ENCODE results near the gene OR1F1. TPM values are rescaled to one million over a fixed set of nuclear protein-coding genes. Genes with fewer than 3 reads are reported as not detected.

Gene OR1F1
- total and polyA plus RNA-seq, 2 experiments from 2014 or later = 0.38 TPM; not detected in 1

- Histone ChIP-seq H3K27me3 (ENCODE audit: insufficient read depth) (no peaks in the 10 kb centered on the region), H4K20me1 (replicated peaks; ENCODE audit: insufficient read depth) (no peaks in the 10 kb centered on the region), H3K4me2 (peak overlapping the region; percentile 89), H3K4me3 (peak overlapping the region; percentile 99), H3K4me1 (ENCODE audit: insufficient read depth) (no peaks in the 10 kb centered on the region), H2AFZ (peak overlapping the region; percentile 99), H3K27ac (ENCODE audit: low read depth) (peak overlapping the region; percentile 79), H3K79me2 (replicated peaks; ENCODE audit: insufficient read depth) (no peaks in the 10 kb centered on the region; the same call in 1 of the 2 replicates), H3K36me3 (ENCODE audit: insufficient read depth) (peaks cover 28% of the 10 kb centered on the region), H3K9me2 (ENCODE audit: insufficient read depth) (peaks cover 10% of the 10 kb centered on the region; the same call in 1 of the 2 replicates), H3F3A (replicated peaks; ENCODE audit: low read depth) (peaks cover 10% of the 10 kb centered on the region)
- ATAC-seq (no peak), DNase-seq (ENCODE audit: low spot score) (no peak)
- Mint-ChIP-seq H3K36me3 (ENCODE audit: low read depth) (peaks cover 54% of the 10 kb centered on the region), H3K27me3 (ENCODE audit: insufficient read depth, low read depth, poor library complexity) (peaks cover 12% of the 10 kb centered on the region), H3K4me1 (peaks cover 8% of the 10 kb centered on the region), H3K9me3 (peaks cover 51% of the 10 kb centered on the region), H3K4me3 (peak overlapping the region; percentile 87), H3K27ac (peak overlapping the region; percentile 66; the same call in 1 of the 2 replicates)
- TF ChIP-seq JUNB (IDR thresholded peaks at IDR 0.05; ENCODE audit: unreplicated experiment) (no peak), ZNF462 (CRISPR knock-in tag; IDR thresholded peaks at IDR 0.05) (no peak), NANOG (IDR thresholded peaks at IDR 0.05; ENCODE audit: borderline replicate concordance) (no peak), ETS1 (IDR thresholded peaks at IDR 0.05) (no peak), POLR2AphosphoS5 (IDR thresholded peaks at IDR 0.05; ENCODE audit: low read depth) (no peak), EZH2 (IDR thresholded peaks at IDR 0.05; ENCODE audit: low read depth, unreplicated experiment) (no peak), REST (IDR thresholded peaks at IDR 0.05; ENCODE audit: unreplicated experiment) (no peak), CREB1 (CRISPR knock-in tag; IDR thresholded peaks at IDR 0.05; ENCODE audit: low read depth) (no peak), CTCF (conservative IDR thresholded peaks at IDR 0.05; ENCODE audit: low read depth in 2 of 2) (no peak), ZNF331 (CRISPR knock-in tag; IDR thresholded peaks at IDR 0.05; ENCODE audit: low read depth) (no peak), ZNF114 (CRISPR knock-in tag; IDR thresholded peaks at IDR 0.05) (no peak), EZH2phosphoT487 (IDR thresholded peaks at IDR 0.05; ENCODE audit: unreplicated experiment) (no peak), STAT1 (IDR thresholded peaks at IDR 0.05; ENCODE audit: unreplicated experiment) (no peak)
Observed at GRCh38 chr16:3234543-3234856, 46.5 kb downstream of the OR1F1 start.
